ENCODE results near the gene NKAIN2.

- no peak for TF ChIP-seq POLR2AphosphoS5 (IDR thresholded peaks at IDR 0.05; ENCODE audit: low read depth, low read length)
- TF ChIP-seq POLR2A (IDR thresholded peaks at IDR 0.05; ENCODE audit: borderline replicate concordance, extremely low read depth, insufficient read depth, insufficient read length) = no peak
- TF ChIP-seq YY1 (IDR thresholded peaks at IDR 0.05; ENCODE audit: extremely low read depth, insufficient replicate concordance, low read depth, low read length) = no peak
- no peak for TF ChIP-seq CTCF (IDR thresholded peaks at IDR 0.05 in 2 of 3, conservative IDR thresholded peaks at IDR 0.05 in 1 of 3; ENCODE audit: borderline replicate concordance in 1 of 3, insufficient read depth in 1 of 3, low read depth in 2 of 3, low read length in 2 of 3)
Measured at GRCh38 chr6:123810948-123811347, 7.3 kb downstream of the NKAIN2 start.
